GM12878 (cell line): Measurements from ENCODE around the gene ENTPD6.

Source experiments
- CTCF ChIP-seq, 3 experiments: IDR thresholded peaks in 2 of 3; conservative IDR thresholded peaks in 1 of 3; 2 replicates each; pipeline ENCODE4 v1.5.1; 2011; ENCODE audit warnings: low read depth in 3 of 3, low read length in 3 of 3, mild to moderate bottlenecking in 3 of 3, control low read depth in 2 of 3, moderate library complexity in 2 of 3, inconsistent platforms in 1 of 3, mixed read lengths in 1 of 3; ENCODE audit not compliant: control insufficient read depth in 2 of 3, insufficient read depth in 1 of 3; ENCODE audit errors: extremely low read depth in 1 of 3
- HDAC2 ChIP-seq: fragments of 200-600 bp; sonication (generic); IDR thresholded peaks from 2 replicates; pipeline ENCODE4 v1.6.1; 2017
- RUNX3 ChIP-seq: IDR thresholded peaks from 2 replicates; pipeline ENCODE4 v1.6.1; 2012; ENCODE audit warnings: low read length, inconsistent platforms
- SUZ12 ChIP-seq: fragments of 200-600 bp; sonication (generic); IDR thresholded peaks from one replicate; pipeline ENCODE4 v1.6.1; 2018; ENCODE audit warnings: antibody characterized with exemption, mild to moderate bottlenecking; ENCODE audit not compliant: unreplicated experiment
- ZBTB40 ChIP-seq: fragments of 450-650 bp; IDR thresholded peaks from 2 replicates; pipeline ENCODE4 v1.6.1; 2016; ENCODE audit warnings: mild to moderate bottlenecking, moderate library complexity, borderline replicate concordance
- TF ChIP-seq, protein P1 (sequence below): fragments of 450-650 bp; IDR thresholded peaks from 2 replicates; pipeline ENCODE4 v1.6.1; 2016; ENCODE audit warnings: mild to moderate bottlenecking

GRCh38 chr20:25203871-25204320, 8.4 kb downstream of the ENTPD6 start:
- TF ChIP-seq, protein P1, sequence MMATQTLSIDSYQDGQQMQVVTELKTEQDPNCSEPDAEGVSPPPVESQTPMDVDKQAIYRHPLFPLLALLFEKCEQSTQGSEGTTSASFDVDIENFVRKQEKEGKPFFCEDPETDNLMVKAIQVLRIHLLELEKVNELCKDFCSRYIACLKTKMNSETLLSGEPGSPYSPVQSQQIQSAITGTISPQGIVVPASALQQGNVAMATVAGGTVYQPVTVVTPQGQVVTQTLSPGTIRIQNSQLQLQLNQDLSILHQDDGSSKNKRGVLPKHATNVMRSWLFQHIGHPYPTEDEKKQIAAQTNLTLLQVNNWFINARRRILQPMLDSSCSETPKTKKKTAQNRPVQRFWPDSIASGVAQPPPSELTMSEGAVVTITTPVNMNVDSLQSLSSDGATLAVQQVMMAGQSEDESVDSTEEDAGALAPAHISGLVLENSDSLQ, result no peak
- no peak for TF ChIP-seq CTCF (IDR thresholded peaks at IDR 0.05 in 2 of 3, conservative IDR thresholded peaks at IDR 0.05 in 1 of 3; ENCODE audit: control insufficient read depth in 2 of 3, extremely low read depth in 1 of 3, insufficient read depth in 1 of 3, low read depth in 3 of 3, low read length in 3 of 3)
- no peak for TF ChIP-seq ZBTB40
- TF ChIP-seq RUNX3, result no peak
- no peak for TF ChIP-seq SUZ12
- TF ChIP-seq HDAC2, result no peak
